Renal cortical epithelial cell (primary cell): ENCODE results near the gene FRZB. TPM values are rescaled to one million over a fixed set of nuclear protein-coding genes. Genes with fewer than 3 reads are reported as not detected.
A peak's percentile ranks its signal among the peaks of the same experiment; 100 is the strongest.

ENCODE experiments used
- DNase-seq: peaks from one replicate; pipeline ENCODE4 v3.0.0-alpha.2; 2011; ENCODE audit warnings: low read depth
- total RNA-seq: library from RNA; depleted of rRNA; stranded (reverse); fragments of >200 nt; gene quantifications from 2 replicates; pipeline ENCODE4 v1.2.3, GENCODE V29; 2014

FRZB gene
- total RNA-seq, 1 donor from 2014 or later, result not detected

DNA sequence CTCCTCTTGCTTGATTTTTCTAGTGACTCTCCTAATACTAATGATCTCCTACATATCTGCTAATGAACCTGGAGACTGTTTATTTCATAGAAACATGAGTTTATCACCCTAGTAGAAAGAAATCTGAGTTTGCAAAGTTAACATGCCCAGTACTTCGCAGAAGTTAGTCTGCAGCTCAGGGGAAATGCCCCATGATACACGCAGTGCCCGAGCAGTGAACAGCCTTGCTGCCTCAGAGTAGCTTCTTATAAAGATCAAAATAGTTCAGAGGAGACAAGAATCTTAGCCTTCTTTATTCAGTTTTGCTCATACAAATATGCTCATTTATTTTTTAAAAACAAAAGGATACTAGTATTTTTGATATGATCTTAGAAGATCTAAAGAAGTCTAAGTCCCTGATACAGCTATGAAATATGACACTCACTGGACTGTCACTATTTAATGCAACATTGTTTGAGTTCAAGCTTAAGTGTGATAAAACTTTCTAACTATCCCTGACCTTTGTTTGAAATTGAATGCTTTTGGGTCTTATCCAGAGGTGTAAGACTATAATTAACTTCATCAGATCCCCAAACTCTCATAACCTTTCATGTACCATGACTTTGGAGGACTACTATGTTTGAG, 20.5 kb downstream of the FRZB start:
- no peak for DNase-seq

- no peak for DNase-seq
Measured at GRCh38 chr2:182836451-182836850, 30.0 kb downstream of the FRZB start.

DNA sequence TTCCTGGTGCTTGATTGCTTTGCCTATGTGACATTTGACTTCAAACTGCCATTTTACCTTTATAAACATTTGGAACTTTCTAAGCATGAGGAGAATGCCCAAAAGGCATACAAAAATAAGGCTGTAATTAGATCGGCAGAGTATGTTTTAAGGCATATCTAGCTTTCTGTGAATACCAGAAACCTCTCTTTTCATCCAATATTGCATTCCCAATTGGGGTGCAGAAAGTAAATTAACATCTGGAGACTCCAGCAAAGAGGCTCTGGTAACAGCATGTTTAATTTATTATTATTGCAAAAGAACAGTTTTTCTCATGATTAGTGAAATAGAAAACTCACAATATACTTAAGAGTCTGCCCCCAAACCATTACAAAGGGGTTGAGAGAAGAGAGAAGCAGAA, 32.1 kb downstream of the FRZB start:
- no peak for DNase-seq

- no peak for DNase-seq
Measured at GRCh38 chr2:182833084-182833854, 33.2 kb downstream of the FRZB start.

- DNase-seq, result no peak
Measured at GRCh38 chr2:182831921-182832320, 34.5 kb downstream of the FRZB start.

DNA sequence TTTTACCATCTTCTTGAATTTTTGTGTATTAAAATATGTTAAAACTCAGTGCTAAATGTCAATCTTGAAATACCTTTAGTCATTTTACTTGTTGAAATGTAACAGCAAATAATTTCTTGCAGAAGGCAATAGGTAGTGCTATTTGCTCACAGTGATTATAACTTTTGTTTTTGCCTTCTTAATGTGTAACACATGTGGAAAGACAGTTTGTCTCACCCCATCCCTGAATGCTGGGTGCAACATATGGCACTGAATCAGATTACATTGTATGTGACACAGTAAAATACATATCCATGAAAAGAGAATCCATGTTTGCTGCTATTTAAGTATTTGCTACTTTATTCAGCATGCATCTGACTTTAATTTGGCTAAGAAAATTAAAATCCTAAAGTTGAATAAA, 35.3 kb downstream of the FRZB start:
- DNase-seq, result no peak

DNA sequence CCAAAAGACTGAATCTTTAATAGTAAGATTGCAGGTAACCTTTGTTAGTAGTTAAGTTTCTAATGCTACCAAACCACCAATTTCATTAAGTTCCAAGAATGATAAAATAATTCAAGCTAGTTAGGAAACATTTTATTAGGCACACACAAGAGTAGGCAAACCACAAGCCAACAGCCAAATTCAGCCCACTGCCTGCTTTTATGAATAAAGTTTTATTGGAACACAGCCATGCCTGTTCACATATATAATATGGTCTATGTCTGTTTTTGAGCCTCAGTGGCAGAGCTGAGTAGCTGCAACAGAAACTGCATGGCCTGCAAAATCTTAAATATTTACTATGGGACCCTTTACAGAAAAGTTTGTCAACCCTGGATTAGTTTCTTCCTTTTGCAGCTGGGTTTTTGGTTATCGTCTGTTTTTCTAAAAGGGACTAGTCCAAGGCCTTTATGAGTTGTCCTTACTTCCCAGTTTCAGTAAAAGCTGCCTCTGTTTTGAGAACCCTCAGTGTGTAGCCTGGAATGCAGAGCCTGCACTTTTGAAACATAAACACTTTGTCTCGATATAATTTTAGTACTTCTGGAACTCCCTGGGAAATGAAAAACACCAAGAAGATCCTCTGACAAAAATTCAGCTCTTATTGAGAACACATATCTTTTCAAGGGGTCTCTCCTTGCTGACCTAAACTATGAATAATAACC, 39.1 kb downstream of the FRZB start:
- DNase-seq, result no peak

- no peak for DNase-seq
Measured at GRCh38 chr2:182826496-182826895, 39.9 kb downstream of the FRZB start.

GRCh38 chr2:182826064-182826463, 40.4 kb downstream of the FRZB start:
- no peak for DNase-seq

DNA sequence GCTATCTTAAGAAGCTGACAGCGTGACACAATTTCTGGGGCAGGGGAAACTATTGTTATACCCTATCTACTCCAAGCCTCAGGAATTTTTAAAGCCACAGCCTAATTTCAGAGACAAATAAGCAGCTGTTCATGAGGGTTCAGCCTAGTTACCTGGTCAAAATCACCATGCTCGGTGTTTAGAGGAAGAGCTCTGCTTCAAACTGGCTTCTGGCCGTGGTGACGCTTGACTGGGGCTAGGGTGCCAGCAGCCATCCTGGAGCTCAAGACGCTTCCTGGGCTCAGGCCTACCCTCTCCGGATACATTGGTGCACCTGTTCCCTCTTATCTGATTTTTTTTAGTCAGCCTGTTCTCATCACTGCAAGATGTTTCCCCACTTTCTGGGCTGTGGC, 41.7 kb downstream of the FRZB start:
- DNase-seq, result no peak

GRCh38 chr2:182824056-182824766, 42.2 kb downstream of the FRZB start:
- no peak for DNase-seq

GRCh38 chr2:182822733-182823132, 43.7 kb downstream of the FRZB start:
- DNase-seq, result no peak

- no peak for DNase-seq
Measured at GRCh38 chr2:182821182-182821581, 45.3 kb downstream of the FRZB start.

GRCh38 chr2:182819412-182819811, 47.0 kb downstream of the FRZB start:
- no peak for DNase-seq

GRCh38 chr2:182818925-182819324, 47.5 kb downstream of the FRZB start:
- no peak for DNase-seq

GRCh38 chr2:182818501-182818900, 47.9 kb downstream of the FRZB start:
- DNase-seq, result no peak

DNA sequence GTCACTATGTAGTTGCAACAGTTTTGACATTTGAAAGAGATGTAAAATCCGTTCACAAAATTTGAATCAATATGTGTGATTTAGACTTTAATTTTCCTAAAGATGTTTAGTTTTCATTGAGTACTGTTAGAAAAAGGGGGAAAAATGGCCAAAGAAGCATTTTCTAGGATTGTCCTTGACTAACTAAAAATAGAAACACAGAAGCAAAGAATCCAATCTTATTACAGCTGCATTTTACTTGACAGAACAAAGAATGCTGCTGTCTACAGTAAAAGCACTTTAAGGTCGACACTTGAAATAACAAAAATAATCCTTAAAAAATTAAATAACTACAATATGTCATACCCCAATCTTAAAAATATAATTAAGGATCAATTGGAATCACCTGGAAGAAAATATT, 48.9 kb downstream of the FRZB start:
- DNase-seq, result no peak

GRCh38 chr2:182816866-182817265, 49.6 kb downstream of the FRZB start:
- DNase-seq, result peak; percentile 9

DNA sequence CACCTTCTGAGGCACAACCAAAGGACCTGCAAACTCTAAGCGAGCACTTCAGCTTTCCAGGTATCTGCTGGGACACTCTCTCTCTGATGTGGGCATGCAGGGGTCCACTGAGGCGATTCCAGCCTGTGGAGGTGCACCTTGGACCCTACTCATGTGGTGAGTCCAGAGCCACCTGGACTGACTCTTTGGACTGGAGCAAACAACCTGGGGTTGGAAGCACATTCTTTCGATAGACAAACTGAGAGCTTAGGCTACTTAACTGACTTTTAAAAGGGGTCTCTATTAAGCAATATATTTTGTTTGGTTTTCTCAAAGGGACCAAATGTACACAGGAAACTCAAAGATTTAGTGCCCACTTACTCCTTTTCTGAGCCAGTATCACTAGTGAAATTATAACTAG, 51.6 kb downstream of the FRZB start:
- no peak for DNase-seq

- no peak for DNase-seq
Measured at GRCh38 chr2:182814380-182814779, 52.1 kb downstream of the FRZB start.

GRCh38 chr2:182810087-182810486, 56.4 kb downstream of the FRZB start:
- DNase-seq, result no peak

DNA sequence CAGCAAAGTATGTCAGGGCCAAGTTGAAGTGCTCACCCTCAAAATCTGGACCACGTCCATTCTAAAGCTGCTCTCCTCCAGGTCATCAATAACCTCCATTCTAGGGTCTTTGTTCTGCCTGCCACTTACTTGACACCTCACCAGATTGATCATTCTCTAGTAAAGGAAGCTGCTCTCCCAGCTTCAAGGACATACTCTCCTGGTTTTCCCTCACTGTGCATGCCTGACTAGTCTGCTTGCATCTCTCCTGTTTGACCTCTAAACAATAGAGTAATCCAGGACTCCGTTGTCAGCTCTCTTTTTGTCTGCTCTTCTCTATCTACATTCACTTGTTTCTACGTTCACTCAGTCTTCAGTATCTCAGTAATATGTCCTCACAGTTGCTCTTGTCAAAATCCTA, 59.1 kb downstream of the FRZB start:
- DNase-seq, result no peak
